Vagina (tissue), 2 donors: Measurements from ENCODE around the gene NPSR1.
"Not testable (repeated sequence)": the region's sequence is repeated elsewhere in the genome, so short reads cannot be mapped to it uniquely, and the experiment has no call there.

Source experiments
- CTCF ChIP-seq, 3 experiments: fragments of 450-650 bp in 2 of 3; fragments of 200-600 bp in 1 of 3; sonication (generic) in 1 of 3; IDR thresholded peaks; one replicate each; pipeline ENCODE4 v1.5.1; 2017 to 2019; ENCODE audit warnings: antibody characterized with exemption in 3 of 3, mild to moderate bottlenecking in 2 of 3, moderate library complexity in 2 of 3
- POLR2A ChIP-seq, 2 donors: fragments of 450-650 bp; IDR thresholded peaks; one replicate each; pipeline ENCODE4 v1.6.1; 2017; ENCODE audit warnings: antibody characterized with exemption in 2 of 2, mild to moderate bottlenecking in 2 of 2, moderate library complexity in 2 of 2
- POLR2AphosphoS5 ChIP-seq, 2 donors: sonication (generic); formaldehyde crosslinking; IDR thresholded peaks; one replicate each; pipeline ENCODE4 v1.9.0; 2017; ENCODE audit warnings: antibody characterized with exemption in 2 of 2, mild to moderate bottlenecking in 2 of 2, low read depth in 1 of 2; ENCODE audit not compliant: insufficient read depth in 1 of 2

GRCh38 chr7:34878944-34879735 lies 221.1 kb downstream of the NPSR1 start:
- not testable (repeated sequence) for TF ChIP-seq CTCF (IDR thresholded peaks at IDR 0.05); POLR2AphosphoS5 (IDR thresholded peaks at IDR 0.05; ENCODE audit: insufficient read depth in 1 of 2, low read depth in 1 of 2); POLR2A (IDR thresholded peaks at IDR 0.05)
